Midbrain (tissue), 1 donor: ENCODE results near the gene AHSP.
"Not testable (repeated sequence)": the region's sequence is repeated elsewhere in the genome, so short reads cannot be mapped to it uniquely, and the experiment has no call there.

Experiments used
- DNase-seq: peaks from one replicate; lab custom pipeline; 2025; lab: John Stamatoyannopoulos, UW

The AHSP gene

GRCh38 chr16:31531096-31531495, 3.4 kb downstream of the AHSP start:
- DNase-seq: no peak

- DNase-seq: no peak
Observed at GRCh38 chr16:31532120-31532519, 4.4 kb downstream of the AHSP start.

GRCh38 chr16:31532896-31533295, 5.2 kb downstream of the AHSP start:
- no peak for DNase-seq

- DNase-seq: no peak
Observed at GRCh38 chr16:31535737-31536136, 8.0 kb downstream of the AHSP start.

- no peak for DNase-seq
Observed at GRCh38 chr16:31536804-31537361, 9.2 kb downstream of the AHSP start.

GRCh38 chr16:31537362-31538242, 9.9 kb downstream of the AHSP start:
- no peak for DNase-seq

GRCh38 chr16:31538243-31538598, 10.5 kb downstream of the AHSP start:
- not testable (repeated sequence) for DNase-seq

GRCh38 chr16:31539762-31540161, 12.1 kb downstream of the AHSP start:
- not testable (repeated sequence) for DNase-seq

- no peak for DNase-seq
Observed at GRCh38 chr16:31542763-31543162, 15.1 kb downstream of the AHSP start.

GRCh38 chr16:31561426-31562233, 33.9 kb downstream of the AHSP start:
- DNase-seq: no peak

GRCh38 chr16:31568577-31569359, 41.1 kb downstream of the AHSP start:
- DNase-seq: no peak

GRCh38 chr16:31569360-31569717, 41.6 kb downstream of the AHSP start:
- no peak for DNase-seq

- no peak for DNase-seq
Observed at GRCh38 chr16:31572821-31573220, 45.1 kb downstream of the AHSP start.

GRCh38 chr16:31574159-31574558, 46.5 kb downstream of the AHSP start:
- not testable (repeated sequence) for DNase-seq

- DNase-seq: no peak
Observed at GRCh38 chr16:31577411-31577810, 49.7 kb downstream of the AHSP start.
